Fibroblast of skin of left biceps (primary cell): ENCODE measurements around the gene PGBD1.
"Not testable (repeated sequence)": the region's sequence is repeated elsewhere in the genome, so short reads cannot be mapped to it uniquely, and the experiment has no call there.

Experiments
- DNase-seq, 2 experiments: peaks; one replicate each; pipeline ENCODE4 v3.0.0-alpha.2; 2013; ENCODE audit warnings: low read depth in 2 of 2

PGBD1 gene

GRCh38 chr6:28269492-28269891, 11.9 kb upstream of the PGBD1 start:
- DNase-seq: peak; percentile 46 to 47

DNA sequence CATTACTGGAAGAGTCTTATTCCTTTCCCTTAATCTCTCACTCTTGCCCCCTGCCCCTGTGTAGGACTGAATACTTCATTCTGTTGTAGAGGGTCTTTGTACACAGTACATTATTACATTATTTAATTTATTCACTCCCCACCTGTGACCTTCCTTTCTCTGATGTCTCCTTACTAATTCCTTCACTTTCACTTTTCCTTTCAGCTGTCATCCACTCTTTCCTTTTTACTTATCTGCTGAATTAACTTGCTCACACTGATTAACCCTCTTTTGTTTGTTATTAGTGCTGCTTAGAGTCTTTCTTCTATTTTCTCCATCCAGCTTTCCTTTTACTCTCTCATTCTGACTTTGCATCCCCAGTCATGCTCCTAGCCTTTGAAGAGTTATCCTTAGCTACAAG, 6.5 kb upstream of the PGBD1 start:
- DNase-seq: no peak

GRCh38 chr6:28277746-28278145, 3.6 kb upstream of the PGBD1 start:
- no peak for DNase-seq

DNA sequence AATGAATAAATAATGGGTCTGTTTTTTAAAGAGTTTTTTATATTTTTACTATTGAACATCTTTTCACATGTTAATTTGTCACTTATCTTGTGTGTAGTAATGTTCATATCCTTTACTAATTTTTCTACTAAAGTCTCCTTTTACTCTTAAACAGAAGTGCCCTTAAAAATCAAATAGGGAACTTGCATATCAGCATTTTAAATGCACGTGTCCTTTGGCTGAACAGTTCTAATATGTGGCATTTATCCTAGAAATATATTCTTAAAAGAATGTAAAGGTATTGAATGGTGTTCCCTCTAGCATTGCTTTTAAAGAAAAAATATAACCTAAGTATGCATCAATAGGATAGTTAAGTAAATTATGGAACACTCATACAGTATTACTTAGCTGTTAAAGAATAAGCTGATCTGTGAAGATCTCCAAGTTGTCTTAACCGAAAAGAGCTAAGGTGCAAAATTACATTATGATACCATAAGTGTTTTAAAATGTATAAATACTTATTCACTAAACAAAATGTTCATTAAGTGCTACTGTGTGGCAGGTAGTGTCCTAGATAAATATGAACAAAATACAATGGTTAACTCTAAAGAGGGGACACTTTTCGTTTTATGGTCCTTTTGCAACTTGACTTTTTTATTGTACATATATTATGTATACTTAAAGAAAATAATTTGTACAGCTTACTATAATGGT, 631 bp upstream of the PGBD1 start:
- DNase-seq: no peak

DNA sequence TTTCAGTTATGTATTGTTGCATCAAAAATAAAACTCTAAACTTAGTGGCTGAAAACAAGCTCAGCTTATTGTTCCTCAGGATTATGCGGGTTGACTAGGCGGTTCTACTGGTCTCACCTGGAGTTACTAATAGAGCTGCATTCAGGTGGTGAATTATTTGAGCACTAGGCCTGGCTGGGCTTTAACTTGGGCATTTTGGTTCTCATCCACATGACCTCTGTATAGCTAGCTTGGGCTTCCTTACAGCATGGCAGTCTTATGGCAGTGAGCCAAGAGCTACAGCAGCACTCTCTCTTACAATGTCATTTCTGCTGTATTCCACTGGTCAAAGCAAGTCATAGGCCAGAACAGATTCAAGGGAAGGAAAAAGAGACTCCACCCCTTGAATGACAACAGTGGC, 1.6 kb downstream of the PGBD1 start:
- DNase-seq: no peak

DNA sequence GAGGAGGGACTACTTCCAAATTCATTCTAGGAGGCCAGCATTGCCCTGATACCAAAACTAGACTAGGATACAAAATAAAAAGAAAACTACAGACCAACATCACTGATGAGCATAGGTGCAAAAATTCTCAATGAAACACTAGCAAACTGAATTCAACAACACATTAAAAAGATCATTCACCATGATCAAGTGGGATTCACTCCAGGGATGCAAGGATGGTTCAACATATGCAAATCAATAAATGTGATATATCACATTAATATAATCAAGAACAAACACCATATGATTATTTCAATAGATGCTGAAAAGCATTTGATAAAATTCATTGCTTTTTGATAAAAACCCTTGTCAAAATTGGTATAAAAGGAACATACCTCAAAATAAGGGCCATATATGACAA, 10.2 kb downstream of the PGBD1 start:
- DNase-seq: no peak

DNA sequence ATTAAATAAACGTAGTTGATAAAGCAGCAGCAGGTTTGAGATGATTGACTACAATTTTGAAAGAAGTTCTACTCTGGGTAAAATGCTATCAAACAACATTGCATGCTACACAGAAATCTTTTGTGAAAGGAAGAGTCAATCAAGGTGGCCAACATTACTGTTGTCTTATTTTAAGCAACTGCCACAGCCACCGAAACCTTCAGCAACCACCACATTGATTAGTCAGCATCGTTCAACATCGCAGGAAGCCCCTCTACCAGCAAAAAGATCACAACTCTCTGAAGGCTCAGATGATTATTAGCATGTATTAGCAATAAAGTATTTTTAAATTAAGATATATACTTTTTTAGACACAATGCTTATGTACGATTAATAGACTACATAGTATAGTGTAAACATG, 14.0 kb downstream of the PGBD1 start:
- DNase-seq: no peak

DNA sequence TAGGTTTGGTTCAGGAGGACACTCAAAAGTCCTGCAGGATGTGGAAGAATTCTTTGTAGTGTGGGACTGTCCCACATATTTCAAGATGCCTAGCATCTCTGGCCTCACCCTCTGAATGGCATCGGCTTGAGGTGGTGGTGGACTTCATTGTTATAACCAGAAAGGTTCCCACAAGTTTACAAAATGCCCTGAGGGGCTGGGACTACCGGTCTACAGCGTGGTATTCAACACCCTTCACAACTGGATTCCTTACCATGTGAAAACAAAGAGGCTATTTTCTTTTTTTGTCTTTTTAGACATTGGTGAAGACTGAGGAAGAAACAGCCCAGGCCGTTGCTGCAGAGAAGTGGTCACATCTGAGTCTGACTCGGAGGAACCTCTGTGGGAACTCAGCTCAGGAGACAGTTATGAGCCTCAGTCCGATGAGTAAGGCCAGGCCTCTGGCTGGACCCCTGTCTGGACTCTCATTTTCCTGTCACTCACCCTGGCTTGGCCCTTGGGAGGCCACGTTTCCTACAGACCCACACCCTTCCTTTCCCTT, 15.2 kb downstream of the PGBD1 start:
- no peak for DNase-seq

DNA sequence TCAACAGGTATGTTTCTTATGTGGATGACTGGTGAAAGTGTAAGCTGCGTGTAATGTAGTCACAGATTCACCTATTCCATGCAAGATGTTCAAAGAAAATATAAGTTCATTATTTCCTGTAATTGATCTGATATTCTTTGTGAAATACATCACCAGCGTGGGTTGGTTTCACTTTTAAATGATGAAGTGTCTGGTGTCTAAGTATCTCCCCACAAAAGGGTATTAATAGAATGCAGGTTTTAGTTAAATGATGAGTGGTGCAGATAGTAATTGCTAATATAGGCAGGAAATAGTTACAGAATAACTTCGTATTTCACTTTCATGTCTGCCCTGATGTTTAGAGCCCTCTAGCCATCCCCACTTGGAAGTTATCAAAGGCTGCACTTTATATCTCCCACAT, 22.2 kb downstream of the PGBD1 start:
- DNase-seq: no peak

DNA sequence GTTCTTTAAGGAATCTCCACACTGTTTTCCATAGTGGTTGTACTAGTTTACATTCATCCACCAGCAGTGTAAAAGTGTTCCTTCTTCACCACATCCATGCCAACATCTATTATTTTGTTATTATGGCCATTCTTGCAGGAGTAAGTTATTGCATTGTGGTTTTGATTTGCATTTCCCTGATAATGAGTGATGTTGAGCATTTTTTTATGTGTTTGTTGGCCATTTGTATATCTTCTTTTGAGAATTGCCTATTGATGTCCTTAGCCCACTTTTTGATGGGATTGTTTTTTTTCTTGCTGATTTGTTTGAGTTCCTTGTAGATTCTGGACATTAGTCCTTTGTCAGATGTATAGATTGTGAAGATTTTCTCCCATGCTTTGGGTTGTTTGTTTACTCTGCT, 25.0 kb downstream of the PGBD1 start:
- not testable (repeated sequence) for DNase-seq

DNA sequence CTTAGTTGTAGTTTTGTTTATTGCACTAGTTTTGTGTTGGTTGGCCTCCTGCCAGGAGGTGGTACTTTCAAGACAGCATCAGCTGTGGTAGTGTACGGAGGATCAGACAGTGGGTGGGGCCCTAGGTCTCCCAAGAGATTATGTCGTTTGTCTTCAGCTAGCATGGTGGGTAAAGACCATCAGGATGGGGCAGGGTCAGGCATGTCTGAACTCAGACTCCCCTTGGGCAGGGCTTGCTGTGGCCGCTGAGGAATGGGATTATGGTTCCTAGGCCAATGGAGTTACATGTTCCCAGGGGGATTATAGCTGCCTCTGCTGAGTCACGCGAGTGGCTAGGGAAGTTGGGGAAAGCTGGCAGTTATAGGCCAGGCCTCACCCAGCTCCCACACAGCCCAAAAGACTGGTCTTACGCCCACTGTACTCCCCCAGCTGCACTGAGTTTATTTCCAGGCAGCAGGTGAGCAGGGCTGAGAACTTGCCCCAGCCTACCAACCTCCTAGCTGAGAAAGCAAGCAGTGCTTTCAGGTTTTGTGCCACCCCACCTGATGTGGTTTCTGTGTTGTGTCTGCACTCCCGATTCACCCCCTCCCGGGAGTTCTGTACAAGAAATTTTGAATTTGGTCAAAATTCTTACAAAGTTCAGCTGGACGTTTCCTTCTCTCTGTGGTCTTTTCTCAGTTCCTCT, 29.9 kb downstream of the PGBD1 start:
- no peak for DNase-seq

DNA sequence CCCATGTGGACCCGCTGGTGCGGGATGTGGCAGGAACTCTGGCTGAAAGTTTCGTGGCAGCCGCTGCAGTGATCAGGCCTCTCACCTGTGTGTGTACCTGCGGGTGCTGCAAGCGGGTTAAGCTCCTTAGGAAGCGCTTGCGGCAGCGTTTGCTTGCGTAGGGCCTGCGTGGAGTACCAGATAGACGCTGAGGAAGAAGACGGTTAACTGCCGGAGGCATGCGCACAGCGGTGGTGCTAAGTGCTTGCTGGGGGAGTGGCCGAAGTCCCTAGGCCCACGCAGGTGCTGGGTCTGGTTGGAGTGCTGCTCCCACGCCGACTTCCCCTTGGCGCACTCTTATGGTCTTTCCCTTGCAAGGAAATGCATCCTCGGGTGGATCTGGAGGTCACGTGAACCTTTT, 31.6 kb downstream of the PGBD1 start:
- no peak for DNase-seq

- no peak for DNase-seq
These were observed 34.3 kb downstream of the PGBD1 start for GRCh38 chr6:28315628-28316027.

DNA sequence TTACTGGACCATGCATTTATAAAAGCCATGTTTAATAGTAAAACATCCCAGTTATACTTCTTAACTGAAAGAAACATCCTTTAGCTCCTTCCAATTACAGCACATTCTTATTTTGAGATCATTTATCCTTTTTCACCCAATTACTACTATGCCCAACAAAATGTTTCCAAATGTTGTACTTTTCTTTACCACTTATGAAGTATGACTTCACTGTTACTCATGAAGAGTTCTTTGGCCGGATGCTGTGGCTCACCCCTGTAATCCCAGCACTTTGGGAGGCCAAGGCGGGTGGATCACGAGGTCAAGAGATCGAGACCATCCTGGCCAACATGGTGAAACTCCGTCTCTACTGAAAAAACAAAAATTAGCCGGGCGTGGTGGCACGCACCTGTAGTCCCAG, 36.5 kb downstream of the PGBD1 start:
- DNase-seq: not testable (repeated sequence)

GRCh38 chr6:28322661-28323060, 41.3 kb downstream of the PGBD1 start:
- no peak for DNase-seq

DNA sequence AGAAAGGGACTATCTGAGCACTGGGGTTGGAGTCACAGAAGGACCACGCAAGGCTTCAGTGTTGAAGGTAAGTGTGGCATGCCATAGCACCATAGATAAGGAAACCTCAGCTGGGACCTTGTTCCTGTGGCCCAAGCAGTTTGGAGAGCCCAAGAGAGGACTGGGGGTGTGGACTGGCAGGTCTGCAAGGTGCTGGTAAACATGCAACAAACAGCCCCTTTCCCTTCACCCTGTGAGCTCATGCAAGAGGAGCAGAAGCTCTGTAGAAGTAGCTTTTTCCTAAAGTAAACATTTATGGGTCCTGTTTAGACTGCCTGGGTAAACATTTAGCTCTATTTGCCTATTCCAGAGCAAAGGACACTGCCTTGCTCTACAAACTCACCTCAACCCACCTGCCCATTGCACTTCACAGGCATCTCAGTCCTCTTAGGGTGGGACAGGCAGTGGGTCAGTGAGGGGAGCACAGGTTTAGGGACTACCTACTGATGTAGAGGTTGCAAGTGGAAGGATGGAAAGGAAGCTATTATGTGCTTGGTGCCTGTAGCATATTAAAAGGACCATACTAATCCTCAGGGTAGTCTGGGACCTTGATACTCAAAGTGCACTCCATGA, 42.5 kb downstream of the PGBD1 start:
- DNase-seq: no peak

GRCh38 chr6:28326371-28326948, 45.1 kb downstream of the PGBD1 start:
- no peak for DNase-seq

DNA sequence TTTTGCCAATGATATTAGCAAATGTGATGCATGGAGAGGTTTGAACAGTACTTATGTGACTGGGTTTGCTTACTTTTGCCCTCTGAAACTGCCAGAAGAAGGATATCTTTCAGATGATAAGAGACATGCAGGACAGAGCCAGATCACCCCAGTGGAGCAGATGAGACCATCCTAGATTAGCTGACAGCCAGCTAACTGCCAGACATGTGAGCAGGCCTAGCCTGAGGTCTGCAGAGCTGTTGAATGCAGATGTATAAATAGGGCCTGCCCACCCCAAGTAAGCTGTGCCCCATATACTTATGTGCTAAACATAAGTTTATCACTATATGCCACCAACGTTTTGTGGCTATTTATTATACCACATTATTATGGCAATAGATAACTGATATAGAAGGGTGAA, 48.7 kb downstream of the PGBD1 start:
- no peak for DNase-seq

DNA sequence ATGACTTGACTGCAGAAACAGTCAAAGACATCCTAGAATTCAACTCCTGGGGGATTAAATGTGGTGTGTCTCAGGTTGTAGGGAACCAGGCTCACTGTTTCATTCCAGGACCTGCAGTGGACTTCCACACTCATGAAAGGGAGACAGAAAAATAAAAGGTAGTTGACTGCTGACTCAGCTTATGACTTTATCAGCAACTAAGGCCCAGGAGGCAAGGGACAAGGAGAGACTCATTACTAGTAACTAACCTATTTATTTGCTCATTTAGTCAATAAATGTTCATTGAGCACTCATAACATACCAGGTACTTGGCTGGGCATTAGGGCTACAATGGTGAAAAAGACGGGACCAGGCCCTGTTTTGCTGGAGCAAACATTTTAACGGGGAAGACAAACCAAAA, 51.7 kb downstream of the PGBD1 start:
- DNase-seq: no peak

GRCh38 chr6:28333599-28334018, 52.2 kb downstream of the PGBD1 start:
- DNase-seq: no peak

- no peak for DNase-seq
These were observed 53.1 kb downstream of the PGBD1 start for GRCh38 chr6:28334286-28335039.

GRCh38 chr6:28335040-28335563, 53.7 kb downstream of the PGBD1 start:
- no peak for DNase-seq
